GM18505 (cell line): Measurements from ENCODE around the gene PLAU.
"Not testable (repeated sequence)": the region's sequence is repeated elsewhere in the genome, so short reads cannot be mapped to it uniquely, and the experiment has no call there.

Source experiments
- ATAC-seq: cut with Tn5 transposase; IDR thresholded peaks from one replicate; pipeline ENCODE4 v1.9.1; 2021; ENCODE audit not compliant: unreplicated experiment
- POLR2A ChIP-seq: IDR thresholded peaks from 4 replicates; pipeline ENCODE4 v1.6.1; 2011; ENCODE audit warnings: borderline replicate concordance; ENCODE audit not compliant: insufficient read depth, insufficient read length; ENCODE audit errors: extremely low read depth

The PLAU gene

GRCh38 chr10:73886085-73886529, 24.8 kb upstream of the PLAU start:
- TF ChIP-seq POLR2A = no peak
- ATAC-seq = peak; percentile 53

- no peak for ATAC-seq
- no peak for TF ChIP-seq POLR2A
These were observed 24.2 kb upstream of the PLAU start for GRCh38 chr10:73886661-73887293.

- no peak for ATAC-seq
- TF ChIP-seq POLR2A = no peak
These were observed 23.5 kb upstream of the PLAU start for GRCh38 chr10:73887294-73888039.

GRCh38 chr10:73888514-73888913, 22.4 kb upstream of the PLAU start:
- no peak for ATAC-seq
- no peak for TF ChIP-seq POLR2A

GRCh38 chr10:73889014-73889413, 21.9 kb upstream of the PLAU start:
- ATAC-seq = no peak

GRCh38 chr10:73889416-73889815, 21.5 kb upstream of the PLAU start:
- ATAC-seq = not testable (repeated sequence)

More at GRCh38 chr10:73889014-73889413, 21.9 kb upstream of the PLAU start:
- no peak for TF ChIP-seq POLR2A

GRCh38 chr10:73890261-73890660, 20.7 kb upstream of the PLAU start:
- ATAC-seq = no peak
- TF ChIP-seq POLR2A = no peak

- ATAC-seq = not testable (repeated sequence)
These were observed 20.1 kb upstream of the PLAU start for GRCh38 chr10:73890830-73891229.

GRCh38 chr10:73891540-73891939, 19.4 kb upstream of the PLAU start:
- no peak for TF ChIP-seq POLR2A
- no peak for ATAC-seq

GRCh38 chr10:73892310-73893030, 18.5 kb upstream of the PLAU start:
- TF ChIP-seq POLR2A = no peak
- no peak for ATAC-seq

GRCh38 chr10:73893426-73893825, 17.5 kb upstream of the PLAU start:
- no peak for TF ChIP-seq POLR2A
- no peak for ATAC-seq

- no peak for ATAC-seq
These were observed 16.5 kb upstream of the PLAU start for GRCh38 chr10:73894245-73894971.

GRCh38 chr10:73895381-73895780, 15.6 kb upstream of the PLAU start:
- not testable (repeated sequence) for ATAC-seq

More at GRCh38 chr10:73894245-73894971, 16.5 kb upstream of the PLAU start:
- TF ChIP-seq POLR2A = no peak
